Measurements from ENCODE around the gene WNT3. TPM values are rescaled to one million over a fixed set of nuclear protein-coding genes. Genes with fewer than 3 reads are reported as not detected.

Gene WNT3
- total RNA-seq, 1 donor = 1.1 TPM

GRCh38 chr17:46820592-46821450 lies 2.3 kb upstream of the WNT3 start:
- TF ChIP-seq, protein P1, sequence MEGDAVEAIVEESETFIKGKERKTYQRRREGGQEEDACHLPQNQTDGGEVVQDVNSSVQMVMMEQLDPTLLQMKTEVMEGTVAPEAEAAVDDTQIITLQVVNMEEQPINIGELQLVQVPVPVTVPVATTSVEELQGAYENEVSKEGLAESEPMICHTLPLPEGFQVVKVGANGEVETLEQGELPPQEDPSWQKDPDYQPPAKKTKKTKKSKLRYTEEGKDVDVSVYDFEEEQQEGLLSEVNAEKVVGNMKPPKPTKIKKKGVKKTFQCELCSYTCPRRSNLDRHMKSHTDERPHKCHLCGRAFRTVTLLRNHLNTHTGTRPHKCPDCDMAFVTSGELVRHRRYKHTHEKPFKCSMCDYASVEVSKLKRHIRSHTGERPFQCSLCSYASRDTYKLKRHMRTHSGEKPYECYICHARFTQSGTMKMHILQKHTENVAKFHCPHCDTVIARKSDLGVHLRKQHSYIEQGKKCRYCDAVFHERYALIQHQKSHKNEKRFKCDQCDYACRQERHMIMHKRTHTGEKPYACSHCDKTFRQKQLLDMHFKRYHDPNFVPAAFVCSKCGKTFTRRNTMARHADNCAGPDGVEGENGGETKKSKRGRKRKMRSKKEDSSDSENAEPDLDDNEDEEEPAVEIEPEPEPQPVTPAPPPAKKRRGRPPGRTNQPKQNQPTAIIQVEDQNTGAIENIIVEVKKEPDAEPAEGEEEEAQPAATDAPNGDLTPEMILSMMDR (IDR thresholded peaks at IDR 0.05; ENCODE audit: extremely low read depth, low read depth, low read length) = no peak
- H3K27ac ChIP-seq (ENCODE audit: low read depth, low read length) = no peak overlapping the region
- H3K4me3 ChIP-seq (ENCODE audit: insufficient read depth, low read length) = no peak overlapping the region
- no peak overlapping the region for H2AFZ ChIP-seq (ENCODE audit: low read length)
- H3K27me3 ChIP-seq (ENCODE audit: insufficient read depth, low read length) = peaks cover 71% of the 10 kb centered on the region
- no peaks in the 10 kb centered on the region for H3K79me2 ChIP-seq (ENCODE audit: insufficient read depth, low read length)
- H4K20me1 ChIP-seq (ENCODE audit: insufficient read depth, low read length) = no peaks in the 10 kb centered on the region
- peaks cover 5% of the 10 kb centered on the region for H3K4me1 ChIP-seq (ENCODE audit: insufficient read depth, low read length)
- no peaks in the 10 kb centered on the region for H3K9me3 ChIP-seq (ENCODE audit: low read depth, low read length)
- H3K36me3 ChIP-seq (ENCODE audit: insufficient read depth, low read length) = no peaks in the 10 kb centered on the region
- peak; percentile 80 for DNase-seq (ENCODE audit: insufficient read length, low spot score, missing footprints)
- H3K4me2 ChIP-seq (ENCODE audit: insufficient read depth, low read length) = no peak overlapping the region

DNA sequence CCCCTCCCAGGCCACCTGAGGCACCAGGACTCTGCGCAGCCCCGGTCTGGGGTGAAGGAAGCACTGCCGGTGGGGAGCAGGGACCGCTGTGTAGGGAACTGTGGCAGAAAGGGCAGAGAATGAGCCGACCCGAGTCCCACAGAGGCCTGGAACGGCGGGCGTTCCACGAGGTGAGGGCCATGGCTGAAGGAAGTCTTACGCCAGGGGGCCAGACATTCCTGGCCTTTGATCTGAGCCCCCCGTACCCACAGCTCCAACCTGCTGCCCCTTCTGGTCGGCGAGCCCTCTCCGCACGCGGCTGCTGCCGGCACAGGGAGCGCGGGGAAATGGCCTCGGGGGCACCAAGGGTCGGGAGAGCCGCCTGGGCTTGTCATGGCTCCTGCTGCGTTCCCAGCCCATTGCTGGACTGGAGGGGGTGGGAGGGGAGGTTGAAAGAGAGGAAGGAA lies 1.4 kb upstream of the WNT3 start:
- TF ChIP-seq, protein P1 (IDR thresholded peaks at IDR 0.05; ENCODE audit: extremely low read depth, low read depth, low read length) = no peak
- Histone ChIP-seq H3K27ac (ENCODE audit: low read depth, low read length) (no peak overlapping the region), H3K79me2 (ENCODE audit: insufficient read depth, low read length) (no peaks in the 10 kb centered on the region), H3K36me3 (ENCODE audit: insufficient read depth, low read length) (no peaks in the 10 kb centered on the region), H2AFZ (ENCODE audit: low read length) (no peak overlapping the region), H3K9me3 (ENCODE audit: low read depth, low read length) (no peaks in the 10 kb centered on the region), H3K4me3 (ENCODE audit: insufficient read depth, low read length) (no peak overlapping the region), H3K4me2 (ENCODE audit: insufficient read depth, low read length) (no peak overlapping the region), H4K20me1 (ENCODE audit: insufficient read depth, low read length) (no peaks in the 10 kb centered on the region), H3K4me1 (ENCODE audit: insufficient read depth, low read length) (peaks cover 5% of the 10 kb centered on the region), H3K27me3 (ENCODE audit: insufficient read depth, low read length) (peaks cover 69% of the 10 kb centered on the region)
- DNase-seq (ENCODE audit: insufficient read length, low spot score, missing footprints) = no peak

DNA sequence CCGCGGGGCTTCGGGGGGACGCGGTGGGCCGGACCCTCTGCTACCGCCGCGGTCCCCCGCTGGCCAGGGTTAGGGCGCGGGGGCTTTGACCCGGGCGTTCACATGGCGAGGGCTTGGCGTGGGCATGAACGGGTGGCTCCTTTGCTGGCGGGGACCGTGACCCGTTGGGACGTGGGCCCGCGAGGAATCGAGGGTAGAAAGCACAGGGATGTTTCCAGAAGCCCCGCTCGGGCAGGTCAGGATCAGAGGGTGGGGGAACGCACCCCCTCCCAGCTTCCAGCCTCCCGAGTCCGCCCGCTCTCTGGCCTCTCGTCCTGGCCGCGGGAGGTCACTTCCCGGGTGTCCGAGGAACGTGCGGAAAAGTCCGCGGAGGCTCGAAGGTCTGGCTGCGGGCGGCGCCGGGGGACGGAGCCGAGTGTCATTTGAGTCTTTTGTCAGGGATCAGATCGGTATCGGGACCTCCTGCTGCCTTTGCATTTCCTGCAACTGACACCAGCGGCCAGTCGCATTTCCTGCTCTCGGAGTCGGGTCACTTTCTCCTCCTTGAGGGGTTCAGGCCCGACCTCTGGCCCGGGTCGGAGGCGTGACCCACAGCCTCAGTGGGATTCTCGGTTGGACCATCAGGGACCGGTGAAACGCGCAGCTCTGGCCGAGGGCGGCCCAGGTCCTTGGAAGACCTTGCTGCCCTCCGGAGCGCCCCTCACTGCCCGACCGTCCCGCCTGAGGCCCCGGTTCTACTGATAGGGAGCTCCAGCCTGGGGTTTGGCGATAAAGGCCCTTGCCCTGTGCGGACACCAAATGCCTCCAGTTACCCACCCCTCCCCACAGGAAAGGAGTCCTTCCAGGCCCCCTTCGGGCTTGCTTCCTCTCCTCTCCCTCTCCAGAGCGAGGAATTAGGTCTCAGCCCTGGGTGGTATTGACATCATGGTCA lies 702 bp upstream of the WNT3 start:
- TF ChIP-seq, protein P1 (IDR thresholded peaks at IDR 0.05; ENCODE audit: extremely low read depth, low read depth, low read length) = no peak
- H3K4me2 ChIP-seq (ENCODE audit: insufficient read depth, low read length) = peak overlapping the region; percentile 57
- DNase-seq (ENCODE audit: insufficient read length, low spot score, missing footprints) = peak; percentile 93
- no peaks in the 10 kb centered on the region for H3K36me3 ChIP-seq (ENCODE audit: insufficient read depth, low read length)
- no peaks in the 10 kb centered on the region for H3K9me3 ChIP-seq (ENCODE audit: low read depth, low read length)
- H3K27ac ChIP-seq (ENCODE audit: low read depth, low read length) = no peak overlapping the region
- no peaks in the 10 kb centered on the region for H4K20me1 ChIP-seq (ENCODE audit: insufficient read depth, low read length)
- peaks cover 5% of the 10 kb centered on the region for H3K4me1 ChIP-seq (ENCODE audit: insufficient read depth, low read length)
- peaks cover 71% of the 10 kb centered on the region for H3K27me3 ChIP-seq (ENCODE audit: insufficient read depth, low read length)
- peak overlapping the region; percentile 37 for H3K4me3 ChIP-seq (ENCODE audit: insufficient read depth, low read length)
- no peak overlapping the region for H2AFZ ChIP-seq (ENCODE audit: low read length)
- H3K79me2 ChIP-seq (ENCODE audit: insufficient read depth, low read length) = no peaks in the 10 kb centered on the region

- Histone ChIP-seq H3K4me2 (ENCODE audit: insufficient read depth, low read length) (no peak overlapping the region), H3K27ac (ENCODE audit: low read depth, low read length) (no peak overlapping the region), H3K36me3 (ENCODE audit: insufficient read depth, low read length) (no peaks in the 10 kb centered on the region), H3K79me2 (ENCODE audit: insufficient read depth, low read length) (no peaks in the 10 kb centered on the region), H2AFZ (ENCODE audit: low read length) (no peak overlapping the region), H3K4me3 (ENCODE audit: insufficient read depth, low read length) (no peak overlapping the region), H3K4me1 (ENCODE audit: insufficient read depth, low read length) (peaks cover 5% of the 10 kb centered on the region), H3K27me3 (ENCODE audit: insufficient read depth, low read length) (peaks cover 80% of the 10 kb centered on the region), H3K9me3 (ENCODE audit: low read depth, low read length) (no peaks in the 10 kb centered on the region), H4K20me1 (ENCODE audit: insufficient read depth, low read length) (no peaks in the 10 kb centered on the region)
- DNase-seq (ENCODE audit: insufficient read length, low spot score, missing footprints) = peak; percentile 68
- TF ChIP-seq, protein P1 (IDR thresholded peaks at IDR 0.05; ENCODE audit: extremely low read depth, low read depth, low read length) = no peak
These were observed 637 bp downstream of the WNT3 start for GRCh38 chr17:46817901-46818209.

Measured in osteoblast (primary cell).